ENCODE data around the gene CFTR. TPM values are rescaled to one million over a fixed set of nuclear protein-coding genes. Genes with fewer than 3 reads are reported as not detected.
"Not testable (repeated sequence)": the region's sequence is repeated elsewhere in the genome, so short reads cannot be mapped to it uniquely, and the experiment has no call there.

CFTR gene
- polyA plus RNA-seq, 2 of the 4 experiments (the other 2 are of a cell fraction), result 0.13 to 0.31 TPM

DNA sequence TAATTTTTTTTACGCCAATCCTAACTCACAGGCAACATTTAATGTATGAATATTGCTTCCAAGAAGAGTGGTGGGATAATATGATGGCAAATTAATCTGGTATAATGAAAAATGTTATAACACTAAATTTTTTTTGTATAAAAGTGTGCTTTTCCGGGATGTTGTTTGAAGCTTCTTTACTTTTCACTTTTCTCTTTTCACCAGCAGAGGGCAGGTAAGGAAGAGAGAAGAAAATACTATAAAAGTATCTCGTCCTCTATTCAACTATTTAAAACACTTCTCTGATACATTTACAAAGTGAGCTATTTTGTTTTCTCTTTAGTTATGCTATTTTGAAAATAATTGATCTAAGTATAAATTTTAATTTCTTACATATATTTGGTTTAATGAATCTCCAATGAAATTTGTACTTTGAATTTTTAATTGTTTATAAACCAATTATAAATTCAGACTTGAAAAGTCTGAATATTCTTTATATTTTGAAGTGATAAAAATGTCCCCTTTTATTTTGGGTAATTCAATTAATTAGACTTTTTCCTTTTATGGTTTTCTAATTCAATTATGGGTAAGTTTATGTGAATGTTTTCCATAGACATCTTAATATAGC is 20.7 kb upstream of the CFTR start:
- Histone ChIP-seq H3K27ac (no peak overlapping the region), H3K4me3 (no peak overlapping the region), H3K4me2 (no peak overlapping the region), H3K4me1 (no peaks in the 10 kb centered on the region), H3K9me3 (no peaks in the 10 kb centered on the region; the same call in 2 of the 3 replicates)
- POLR2A ChIA-PET, result no interaction called here
- WGBS (ENCODE audit: missing lambda C conversion rate), result 31% methylated on average over 3 of the region's 3 CpGs
- peak in 1 of 2 experiments; percentile 63; a peak in 2 of 6 replicates for ATAC-seq
- CTCF ChIA-PET, result interaction anchor here (0.6 to 2.5 kb wide), 26 partner anchors 11 to 275 kb away, joined by 3 to 28 read pairs (median 4); no protein-coding TSS in a partner anchor
- DNase-seq (ENCODE audit: low read depth in 1 of 2, low spot score in 1 of 2), result peak in 1 of 2 experiments; percentile 17
- no peak for FAIRE-seq
- TF ChIP-seq, protein P1, sequence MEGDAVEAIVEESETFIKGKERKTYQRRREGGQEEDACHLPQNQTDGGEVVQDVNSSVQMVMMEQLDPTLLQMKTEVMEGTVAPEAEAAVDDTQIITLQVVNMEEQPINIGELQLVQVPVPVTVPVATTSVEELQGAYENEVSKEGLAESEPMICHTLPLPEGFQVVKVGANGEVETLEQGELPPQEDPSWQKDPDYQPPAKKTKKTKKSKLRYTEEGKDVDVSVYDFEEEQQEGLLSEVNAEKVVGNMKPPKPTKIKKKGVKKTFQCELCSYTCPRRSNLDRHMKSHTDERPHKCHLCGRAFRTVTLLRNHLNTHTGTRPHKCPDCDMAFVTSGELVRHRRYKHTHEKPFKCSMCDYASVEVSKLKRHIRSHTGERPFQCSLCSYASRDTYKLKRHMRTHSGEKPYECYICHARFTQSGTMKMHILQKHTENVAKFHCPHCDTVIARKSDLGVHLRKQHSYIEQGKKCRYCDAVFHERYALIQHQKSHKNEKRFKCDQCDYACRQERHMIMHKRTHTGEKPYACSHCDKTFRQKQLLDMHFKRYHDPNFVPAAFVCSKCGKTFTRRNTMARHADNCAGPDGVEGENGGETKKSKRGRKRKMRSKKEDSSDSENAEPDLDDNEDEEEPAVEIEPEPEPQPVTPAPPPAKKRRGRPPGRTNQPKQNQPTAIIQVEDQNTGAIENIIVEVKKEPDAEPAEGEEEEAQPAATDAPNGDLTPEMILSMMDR (IDR thresholded peaks at IDR 0.05), result peak; percentile 74
- TF ChIP-seq RAD21 (conservative IDR thresholded peaks at IDR 0.05 in 1 of 2, IDR thresholded peaks at IDR 0.05 in 1 of 2), result peak; percentile 76 to 83
- TF ChIP-seq RNF2 (IDR thresholded peaks at IDR 0.05; ENCODE audit: borderline replicate concordance, low read depth), result no peak
- TF ChIP-seq SMC3 (IDR thresholded peaks at IDR 0.05), result peak; percentile 93

DNA sequence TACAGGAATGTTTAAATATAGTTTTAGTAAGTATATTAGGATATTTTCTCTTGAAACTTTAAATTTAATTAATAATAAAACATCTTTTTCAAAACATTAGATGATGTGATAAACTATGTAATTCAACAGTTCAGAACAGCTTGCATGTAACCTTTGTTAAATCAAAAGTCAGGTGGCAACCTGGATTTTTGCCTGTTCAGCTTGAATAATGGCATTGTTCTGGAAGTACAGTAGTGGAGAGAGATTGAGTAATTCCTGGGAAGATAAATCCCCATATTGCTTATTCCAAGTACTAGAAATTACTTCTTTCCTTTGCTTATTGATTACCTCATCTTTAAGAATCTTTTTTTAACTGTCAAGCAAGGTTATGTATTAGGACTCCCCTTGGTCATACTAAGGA is 20.1 kb upstream of the CFTR start:
- H3K4me2 ChIP-seq, result no peak overlapping the region
- TF ChIP-seq POLR2A (IDR thresholded peaks at IDR 0.05; ENCODE audit: low read length), result no peak
- no peak for TF ChIP-seq ZSCAN20 (CRISPR knock-in tag; IDR thresholded peaks at IDR 0.05)
- TF ChIP-seq, protein P2, sequence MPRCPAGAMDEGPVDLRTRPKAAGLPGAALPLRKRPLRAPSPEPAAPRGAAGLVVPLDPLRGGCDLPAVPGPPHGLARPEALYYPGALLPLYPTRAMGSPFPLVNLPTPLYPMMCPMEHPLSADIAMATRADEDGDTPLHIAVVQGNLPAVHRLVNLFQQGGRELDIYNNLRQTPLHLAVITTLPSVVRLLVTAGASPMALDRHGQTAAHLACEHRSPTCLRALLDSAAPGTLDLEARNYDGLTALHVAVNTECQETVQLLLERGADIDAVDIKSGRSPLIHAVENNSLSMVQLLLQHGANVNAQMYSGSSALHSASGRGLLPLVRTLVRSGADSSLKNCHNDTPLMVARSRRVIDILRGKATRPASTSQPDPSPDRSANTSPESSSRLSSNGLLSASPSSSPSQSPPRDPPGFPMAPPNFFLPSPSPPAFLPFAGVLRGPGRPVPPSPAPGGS (IDR thresholded peaks at IDR 0.05), result no peak
- TF ChIP-seq, protein P3, sequence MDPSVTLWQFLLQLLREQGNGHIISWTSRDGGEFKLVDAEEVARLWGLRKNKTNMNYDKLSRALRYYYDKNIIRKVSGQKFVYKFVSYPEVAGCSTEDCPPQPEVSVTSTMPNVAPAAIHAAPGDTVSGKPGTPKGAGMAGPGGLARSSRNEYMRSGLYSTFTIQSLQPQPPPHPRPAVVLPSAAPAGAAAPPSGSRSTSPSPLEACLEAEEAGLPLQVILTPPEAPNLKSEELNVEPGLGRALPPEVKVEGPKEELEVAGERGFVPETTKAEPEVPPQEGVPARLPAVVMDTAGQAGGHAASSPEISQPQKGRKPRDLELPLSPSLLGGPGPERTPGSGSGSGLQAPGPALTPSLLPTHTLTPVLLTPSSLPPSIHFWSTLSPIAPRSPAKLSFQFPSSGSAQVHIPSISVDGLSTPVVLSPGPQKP (IDR thresholded peaks at IDR 0.05; ENCODE audit: low read depth, low read length), result no peak
- no peak for TF ChIP-seq HOXB5 (CRISPR knock-in tag; IDR thresholded peaks at IDR 0.05)
- no peak for TF ChIP-seq KDM1A (IDR thresholded peaks at IDR 0.05; ENCODE audit: low read depth)
- no peak for TF ChIP-seq HDAC2 (IDR thresholded peaks at IDR 0.05)
- no peak for TF ChIP-seq HEYL (CRISPR knock-in tag; IDR thresholded peaks at IDR 0.05)
- TF ChIP-seq GATA3 (IDR thresholded peaks at IDR 0.05; ENCODE audit: borderline replicate concordance), result no peak
- TF ChIP-seq, protein P4, sequence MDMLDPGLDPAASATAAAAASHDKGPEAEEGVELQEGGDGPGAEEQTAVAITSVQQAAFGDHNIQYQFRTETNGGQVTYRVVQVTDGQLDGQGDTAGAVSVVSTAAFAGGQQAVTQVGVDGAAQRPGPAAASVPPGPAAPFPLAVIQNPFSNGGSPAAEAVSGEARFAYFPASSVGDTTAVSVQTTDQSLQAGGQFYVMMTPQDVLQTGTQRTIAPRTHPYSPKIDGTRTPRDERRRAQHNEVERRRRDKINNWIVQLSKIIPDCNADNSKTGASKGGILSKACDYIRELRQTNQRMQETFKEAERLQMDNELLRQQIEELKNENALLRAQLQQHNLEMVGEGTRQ (IDR thresholded peaks at IDR 0.05), result no peak
- CTCF ChIA-PET, result interaction anchor here (0.6 to 2.5 kb wide), 19 partner anchors 11 to 263 kb away, joined by 3 to 28 read pairs (median 6); no protein-coding TSS in a partner anchor
- ATAC-seq (no peak), FAIRE-seq (peak; percentile 67), DNase-seq (ENCODE audit: low read depth in 1 of 2, low spot score in 1 of 2) (no peak)
- H3K27ac ChIP-seq, result no peak overlapping the region
- no peaks in the 10 kb centered on the region for H3K4me1 ChIP-seq
- H3K9me3 ChIP-seq, result no peaks in the 10 kb centered on the region
- H3K4me3 ChIP-seq, result no peak overlapping the region
- POLR2A ChIA-PET, result no interaction called here

DNA sequence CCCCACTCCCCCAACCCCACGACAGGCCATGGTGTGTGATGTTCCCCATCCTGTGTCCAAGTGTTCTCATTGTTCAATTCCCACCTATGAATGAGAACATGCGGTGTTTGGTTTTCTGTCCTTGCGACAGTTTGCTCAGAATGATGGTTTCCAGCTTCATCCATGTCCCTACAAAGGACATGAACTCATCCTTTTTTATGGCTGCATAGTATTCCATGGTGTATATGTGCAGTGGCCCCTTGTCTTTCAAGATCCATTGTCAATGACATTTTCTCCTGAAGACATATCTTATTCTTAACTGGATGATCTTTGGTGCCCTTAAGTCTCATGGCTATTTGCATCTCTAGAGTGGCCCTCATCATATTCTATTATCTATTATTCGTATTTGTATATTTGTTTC is 19.0 kb upstream of the CFTR start:
- H3K9me3 ChIP-seq; DNase-seq (ENCODE audit: low read depth in 1 of 2, low spot score in 1 of 2); H3K4me3 ChIP-seq; H3K27ac ChIP-seq; CTCF ChIA-PET; H3K4me2 ChIP-seq; ATAC-seq; POLR2A ChIA-PET; FAIRE-seq; H3K4me1 ChIP-seq: not testable (repeated sequence)
- 65% methylated on average over 4 of the region's 4 CpGs for WGBS (ENCODE audit: missing lambda C conversion rate)

DNA sequence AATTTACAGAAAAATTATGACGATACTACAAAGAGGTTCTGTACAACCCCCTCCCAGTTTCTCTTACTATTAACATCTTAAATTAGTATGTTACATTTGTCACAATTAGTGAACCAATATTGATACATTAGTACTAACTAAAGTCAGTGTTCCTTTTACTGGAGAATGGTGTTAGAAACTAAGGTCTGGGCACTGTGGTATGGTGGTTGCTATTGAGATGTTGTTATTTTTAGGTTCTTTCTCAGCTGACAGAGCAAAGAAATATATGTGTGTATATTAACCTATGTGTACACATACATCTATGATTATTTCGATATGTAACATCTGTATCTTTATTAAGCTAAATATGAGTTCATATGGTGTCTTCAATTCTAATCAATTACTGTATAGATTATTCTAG is 11.7 kb upstream of the CFTR start:
- no peak for TF ChIP-seq KDM5A (IDR thresholded peaks at IDR 0.05)
- no peak for TF ChIP-seq GATA3 (IDR thresholded peaks at IDR 0.05; ENCODE audit: borderline replicate concordance)
- no peak for TF ChIP-seq SREBF2 (IDR thresholded peaks at IDR 0.05)
- no peak for TF ChIP-seq RAD21 (conservative IDR thresholded peaks at IDR 0.05 in 1 of 2, IDR thresholded peaks at IDR 0.05 in 1 of 2)
- no peak for TF ChIP-seq BHLHE40 (IDR thresholded peaks at IDR 0.05; ENCODE audit: low read depth, low read length)
- Histone ChIP-seq H3K4me2 (no peak overlapping the region), H3K9me3 (no peaks in the 10 kb centered on the region), H3K4me3 (no peak overlapping the region), H3K27ac (no peak overlapping the region), H3K4me1 (no peaks in the 10 kb centered on the region)
- WGBS (ENCODE audit: missing lambda C conversion rate), result 66% methylated on average over 2 of the region's 2 CpGs
- ChIA-PET POLR2A (no interaction called here), CTCF (no interaction called here)
- FAIRE-seq (no peak), DNase-seq (ENCODE audit: low read depth in 1 of 2, low spot score in 1 of 2) (no peak), ATAC-seq (no peak)
